Activated CD8-positive, alpha-beta memory T cell treated with anti-CD3 and anti-CD28 coated beads for 36 hours (primary cell): ENCODE measurements around the gene PRICKLE1. TPM values are rescaled to one million over a fixed set of nuclear protein-coding genes. Genes with fewer than 3 reads are reported as not detected.

Experiments
- CTCF ChIA-PET: fragments of 350-600 bp; sonication (Branson Sonifier 250); formaldehyde crosslinking; loops from one replicate; lab custom pipeline; 2021; ENCODE audit warnings: antibody characterized with exemption; lab: Charles Lee
- POLR2A ChIA-PET: fragments of 350-600 bp; sonication (Branson Sonifier 250); formaldehyde crosslinking; loops from one replicate; lab custom pipeline; 2021; ENCODE audit warnings: antibody characterized with exemption; lab: Charles Lee
- total RNA-seq, 2 experiments: library from RNA; stranded (reverse); gene quantifications; one replicate each; pipeline ENCODE4 v1.2.3, GENCODE V29; 2021

Gene PRICKLE1
- total RNA-seq, 2 experiments from 2014 or later: not detected

- ChIA-PET POLR2A (interaction anchor here (0.6 kb wide), 1 partner anchor 54 kb away, joined by 3 read pairs; no protein-coding TSS in a partner anchor), CTCF (no interaction called here)
Observed at GRCh38 chr12:42590330-42590934, 886 bp upstream of the PRICKLE1 start.

GRCh38 chr12:42588524-42589464 is 752 bp downstream of the PRICKLE1 start:
- ChIA-PET POLR2A (no interaction called here), CTCF (no interaction called here)

- CTCF ChIA-PET: no interaction called here
- POLR2A ChIA-PET: no interaction called here
Observed at GRCh38 chr12:42587601-42588523, 1.7 kb downstream of the PRICKLE1 start.

GRCh38 chr12:42586268-42586667 is 3.3 kb downstream of the PRICKLE1 start:
- CTCF ChIA-PET: no interaction called here
- POLR2A ChIA-PET: no interaction called here

- ChIA-PET CTCF (no interaction called here), POLR2A (no interaction called here)
Observed at GRCh38 chr12:42585841-42586216, 3.7 kb downstream of the PRICKLE1 start.

GRCh38 chr12:42585154-42585840 is 4.2 kb downstream of the PRICKLE1 start:
- POLR2A ChIA-PET: no interaction called here
- CTCF ChIA-PET: no interaction called here

- POLR2A ChIA-PET: no interaction called here
- CTCF ChIA-PET: no interaction called here
Observed at GRCh38 chr12:42584651-42585111, 4.9 kb downstream of the PRICKLE1 start.

- CTCF ChIA-PET: no interaction called here
- POLR2A ChIA-PET: no interaction called here
Observed at GRCh38 chr12:42583016-42583415, 6.5 kb downstream of the PRICKLE1 start.

GRCh38 chr12:42582498-42582897 is 7.0 kb downstream of the PRICKLE1 start:
- POLR2A ChIA-PET: no interaction called here
- CTCF ChIA-PET: no interaction called here

GRCh38 chr12:42582050-42582449 is 7.5 kb downstream of the PRICKLE1 start:
- POLR2A ChIA-PET: no interaction called here
- CTCF ChIA-PET: no interaction called here

GRCh38 chr12:42576374-42576773 is 13.2 kb downstream of the PRICKLE1 start:
- CTCF ChIA-PET: no interaction called here
- POLR2A ChIA-PET: no interaction called here

GRCh38 chr12:42575717-42576116 is 13.8 kb downstream of the PRICKLE1 start:
- POLR2A ChIA-PET: no interaction called here

GRCh38 chr12:42574851-42575266 is 14.7 kb downstream of the PRICKLE1 start:
- CTCF ChIA-PET: interaction anchor here (0.6 to 1.2 kb wide), 2 partner anchors 92 to 1544 kb away, joined by 3 to 4 read pairs; no protein-coding TSS in a partner anchor
- POLR2A ChIA-PET: no interaction called here

More at GRCh38 chr12:42575717-42576116, 13.8 kb downstream of the PRICKLE1 start:
- CTCF ChIA-PET: interaction anchor here (1.2 kb wide), 1 partner anchor 93 kb away, joined by 4 read pairs; no protein-coding TSS in a partner anchor

GRCh38 chr12:42571327-42572009 is 18.1 kb downstream of the PRICKLE1 start:
- POLR2A ChIA-PET: interaction anchor here (0.6 kb wide), 1 partner anchor 88 kb away, joined by 12 read pairs; no protein-coding TSS in a partner anchor
- CTCF ChIA-PET: no interaction called here

GRCh38 chr12:42570076-42570475 is 19.5 kb downstream of the PRICKLE1 start:
- ChIA-PET POLR2A (no interaction called here), CTCF (no interaction called here)

- CTCF ChIA-PET: interaction anchor here (1.2 kb wide), 1 partner anchor 86 kb away, joined by 3 read pairs; no protein-coding TSS in a partner anchor
- POLR2A ChIA-PET: no interaction called here
Observed at GRCh38 chr12:42568952-42569915, 20.3 kb downstream of the PRICKLE1 start.

- ChIA-PET POLR2A (no interaction called here), CTCF (no interaction called here)
Observed at GRCh38 chr12:42565633-42566032, 23.9 kb downstream of the PRICKLE1 start.
